ENCODE results near the gene PSORS1C1. TPM values are rescaled to one million over a fixed set of nuclear protein-coding genes. Genes with fewer than 3 reads are reported as not detected.
A peak's percentile ranks its signal among the peaks of the same experiment; 100 is the strongest.

The PSORS1C1 gene
- polyA plus RNA-seq, 1 experiment: 0.94 TPM

DNA sequence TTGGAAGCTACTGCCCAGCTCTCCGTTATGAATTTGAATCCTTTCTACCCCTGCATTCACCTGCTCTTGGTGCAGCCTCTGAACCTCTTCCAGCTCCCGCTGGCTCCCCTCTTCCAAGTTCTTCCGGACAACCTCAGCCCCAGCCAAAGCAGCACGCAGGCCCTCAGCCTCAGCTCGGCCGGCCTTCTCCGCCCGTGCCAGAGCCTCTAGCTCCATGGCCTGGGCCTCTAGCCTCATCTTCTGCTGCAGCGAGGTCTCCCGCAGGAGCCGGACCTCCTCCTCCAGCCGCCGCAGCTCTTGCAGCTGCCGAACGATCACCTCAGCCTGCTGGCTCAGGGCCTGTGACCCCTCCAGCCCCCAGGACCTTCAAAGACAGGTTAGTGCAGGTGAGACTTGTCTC, 39.8 kb downstream of the PSORS1C1 start:
- Histone ChIP-seq H3K27ac (ENCODE audit: low read depth, low read length) (no peak overlapping the region), H3K9me3 (ENCODE audit: control insufficient read depth, insufficient read depth, low read length) (no peaks in the 10 kb centered on the region), H3K27me3 (ENCODE audit: control insufficient read depth, insufficient read depth, low read length) (no peaks in the 10 kb centered on the region), H3K4me3 (ENCODE audit: low read depth, low read length) (no peak overlapping the region)
- no peak for DNase-seq (ENCODE audit: low read depth, low spot score)
- ChIA-PET CTCF (interaction anchor here (1.6 kb wide), 1 partner anchor 42 kb away, joined by 4 read pairs; no protein-coding TSS in a partner anchor), POLR2A (no interaction called here)
- TF ChIP-seq, protein P1, sequence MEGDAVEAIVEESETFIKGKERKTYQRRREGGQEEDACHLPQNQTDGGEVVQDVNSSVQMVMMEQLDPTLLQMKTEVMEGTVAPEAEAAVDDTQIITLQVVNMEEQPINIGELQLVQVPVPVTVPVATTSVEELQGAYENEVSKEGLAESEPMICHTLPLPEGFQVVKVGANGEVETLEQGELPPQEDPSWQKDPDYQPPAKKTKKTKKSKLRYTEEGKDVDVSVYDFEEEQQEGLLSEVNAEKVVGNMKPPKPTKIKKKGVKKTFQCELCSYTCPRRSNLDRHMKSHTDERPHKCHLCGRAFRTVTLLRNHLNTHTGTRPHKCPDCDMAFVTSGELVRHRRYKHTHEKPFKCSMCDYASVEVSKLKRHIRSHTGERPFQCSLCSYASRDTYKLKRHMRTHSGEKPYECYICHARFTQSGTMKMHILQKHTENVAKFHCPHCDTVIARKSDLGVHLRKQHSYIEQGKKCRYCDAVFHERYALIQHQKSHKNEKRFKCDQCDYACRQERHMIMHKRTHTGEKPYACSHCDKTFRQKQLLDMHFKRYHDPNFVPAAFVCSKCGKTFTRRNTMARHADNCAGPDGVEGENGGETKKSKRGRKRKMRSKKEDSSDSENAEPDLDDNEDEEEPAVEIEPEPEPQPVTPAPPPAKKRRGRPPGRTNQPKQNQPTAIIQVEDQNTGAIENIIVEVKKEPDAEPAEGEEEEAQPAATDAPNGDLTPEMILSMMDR (IDR thresholded peaks at IDR 0.05; ENCODE audit: low read depth, low read length): no peak

DNA sequence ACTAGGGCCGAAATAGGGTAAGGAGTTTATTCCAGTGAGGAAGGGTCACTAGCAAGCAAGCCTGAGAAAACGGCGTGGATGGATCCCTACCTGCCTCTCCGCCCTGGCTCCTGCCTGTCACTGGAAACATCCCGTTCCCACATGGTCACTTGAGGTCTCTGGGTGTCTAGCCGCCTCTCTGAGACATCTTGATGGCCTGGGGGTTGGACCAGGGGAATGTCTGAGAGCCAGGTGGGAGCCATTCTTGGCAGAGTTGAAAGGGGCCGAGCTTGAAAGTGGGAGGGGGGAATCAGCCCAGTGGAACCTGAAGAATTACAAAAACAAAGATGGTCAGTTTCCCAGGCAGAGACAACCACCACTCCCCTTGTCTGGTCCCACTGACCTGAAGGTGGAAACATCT, 42.0 kb downstream of the PSORS1C1 start:
- no peak for DNase-seq (ENCODE audit: low read depth, low spot score)
- CTCF ChIA-PET: no interaction called here
- POLR2A ChIA-PET: no interaction called here
- H3K9me3 ChIP-seq (ENCODE audit: control insufficient read depth, insufficient read depth, low read length): no peaks in the 10 kb centered on the region
- TF ChIP-seq, protein P1 (IDR thresholded peaks at IDR 0.05; ENCODE audit: low read depth, low read length): no peak
- H3K27ac ChIP-seq (ENCODE audit: low read depth, low read length): no peak overlapping the region
- H3K27me3 ChIP-seq (ENCODE audit: control insufficient read depth, insufficient read depth, low read length): no peaks in the 10 kb centered on the region
- H3K4me3 ChIP-seq (ENCODE audit: low read depth, low read length): no peak overlapping the region

DNA sequence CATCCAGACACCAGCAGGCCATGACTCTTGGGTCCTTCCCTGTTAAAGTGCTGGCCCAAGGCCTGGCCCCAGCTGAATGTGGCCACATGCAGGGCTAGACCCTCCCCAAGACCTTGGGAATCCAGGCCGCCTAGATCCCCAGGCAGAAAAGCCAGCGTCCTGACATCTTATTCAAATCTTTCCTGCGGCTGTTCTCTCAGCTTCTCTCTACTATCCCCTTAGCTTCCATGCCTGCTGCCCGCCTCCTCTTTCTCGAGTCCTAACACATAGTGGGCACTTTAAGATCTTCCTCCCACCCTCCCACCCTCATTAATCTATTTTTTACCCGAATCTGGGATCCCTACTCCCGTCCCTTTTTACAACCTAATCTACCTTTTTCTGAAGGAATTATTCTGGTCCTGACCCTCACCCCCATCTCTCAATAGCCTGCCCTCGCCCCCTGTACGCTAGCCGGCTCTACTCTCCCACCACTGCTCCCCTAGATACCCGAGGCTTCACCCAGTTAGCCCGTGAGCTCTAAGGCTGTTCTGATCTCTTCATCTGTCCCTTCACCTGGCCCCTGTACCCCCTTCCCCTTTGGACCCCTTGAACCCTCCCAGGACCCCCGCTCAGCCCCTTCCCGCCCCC, 43.0 kb downstream of the PSORS1C1 start, which contains the start of gene CCHCR1:
Gene CCHCR1, minus strand, starts transcription at position 290 of the 627 bp plus-strand sequence. Its CDS starts 202 bp downstream, at position 88.
- POLR2A ChIA-PET: interaction anchor here (1.0 kb wide), 1 partner anchor 19 kb away, joined by 4 read pairs; the partner anchor contains the start of gene PSORS1C2
- no peak for DNase-seq (ENCODE audit: low read depth, low spot score)

DNA sequence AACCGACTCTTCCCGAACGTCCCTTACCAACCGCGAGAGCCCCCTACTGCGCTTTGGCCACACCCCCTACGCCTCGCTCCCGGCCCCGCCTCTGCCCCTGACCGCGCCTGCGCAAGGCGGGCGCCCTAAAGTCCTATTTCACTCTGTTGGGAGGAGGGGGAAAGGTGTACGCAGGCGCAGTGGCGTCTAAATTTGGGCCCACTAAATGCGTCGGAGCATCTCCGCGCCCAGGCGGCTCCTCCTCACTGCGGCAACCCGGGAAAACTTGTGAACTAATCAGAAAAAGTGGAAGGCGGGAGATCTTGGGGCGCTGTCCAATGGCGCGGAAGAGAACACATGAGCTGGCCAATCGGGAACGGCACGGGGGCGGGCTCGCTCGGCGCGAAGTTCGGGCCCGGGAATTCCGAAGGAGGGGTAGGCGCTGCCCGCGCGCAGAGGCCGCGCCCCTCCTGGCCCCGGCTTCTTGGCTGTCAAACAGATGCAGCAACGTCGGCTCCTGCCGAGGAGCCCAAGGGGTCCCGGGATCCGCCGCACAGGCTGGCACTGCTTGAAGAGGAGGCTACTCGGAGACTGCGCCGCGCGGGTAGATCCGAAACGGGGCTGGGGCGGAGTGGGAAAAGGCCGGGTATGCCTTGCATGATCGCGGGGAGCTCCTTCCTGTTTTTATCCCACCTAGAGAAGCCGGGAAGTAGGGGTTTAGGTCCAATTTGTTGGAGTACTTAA, 43.7 kb downstream of the PSORS1C1 start, which contains the start of gene TCF19:
Gene TCF19, plus strand, starts transcription at position 450 of the 723 bp plus-strand sequence. CDS start 881 bp downstream, outside the sequence.
- Histone ChIP-seq H3K27ac (ENCODE audit: low read depth, low read length) (peak within 1 kb of the TSS; percentile 47), H3K4me3 (ENCODE audit: low read depth, low read length) (peak within 1 kb of the TSS; percentile 82), H3K27me3 (ENCODE audit: control insufficient read depth, insufficient read depth, low read length) (no peaks in the 10 kb centered on the region), H3K9me3 (ENCODE audit: control insufficient read depth, insufficient read depth, low read length) (no peaks in the 10 kb centered on the region)
- TF ChIP-seq, protein P1 (IDR thresholded peaks at IDR 0.05; ENCODE audit: low read depth, low read length): no peak
- DNase-seq (ENCODE audit: low read depth, low spot score): peak; percentile 98
- CTCF ChIA-PET: interaction anchor here (1.0 to 3.2 kb wide), 7 partner anchors 20 to 208 kb away, joined by 3 to 12 read pairs (median 4); partner anchors contain the start of gene PSORS1C2
- POLR2A ChIA-PET: interaction anchor here (0.6 to 1.5 kb wide), 4 partner anchors 19 to 532 kb away, joined by 3 to 4 read pairs (median 4); partner anchors contain the start of gene PSORS1C2

More for the DNA sequence above, 43.0 kb downstream of the PSORS1C1 start, which contains the start of gene CCHCR1:
- peak within 1 kb of the TSS; percentile 82 for H3K4me3 ChIP-seq (ENCODE audit: low read depth, low read length)
- H3K27me3 ChIP-seq (ENCODE audit: control insufficient read depth, insufficient read depth, low read length): no peaks in the 10 kb centered on the region
- H3K27ac ChIP-seq (ENCODE audit: low read depth, low read length): peak within 1 kb of the TSS; percentile 47
- CTCF ChIA-PET: interaction anchor here (0.6 to 3.2 kb wide), 4 partner anchors 20 to 209 kb away, joined by 3 to 12 read pairs (median 4); no protein-coding TSS in a partner anchor
- H3K9me3 ChIP-seq (ENCODE audit: control insufficient read depth, insufficient read depth, low read length): no peaks in the 10 kb centered on the region
- TF ChIP-seq, protein P1 (IDR thresholded peaks at IDR 0.05; ENCODE audit: low read depth, low read length): no peak

All from AG04450 (cell line).